ENCODE results near the gene MRPL49. TPM values are rescaled to one million over a fixed set of nuclear protein-coding genes. Genes with fewer than 3 reads are reported as not detected.

MRPL49 gene
- total and polyA plus RNA-seq, 2 of the 8 experiments (the other 6 are each of a cell fraction or from before 2014, with no cell fraction given), result 54.0 to 84.8 TPM

DNA sequence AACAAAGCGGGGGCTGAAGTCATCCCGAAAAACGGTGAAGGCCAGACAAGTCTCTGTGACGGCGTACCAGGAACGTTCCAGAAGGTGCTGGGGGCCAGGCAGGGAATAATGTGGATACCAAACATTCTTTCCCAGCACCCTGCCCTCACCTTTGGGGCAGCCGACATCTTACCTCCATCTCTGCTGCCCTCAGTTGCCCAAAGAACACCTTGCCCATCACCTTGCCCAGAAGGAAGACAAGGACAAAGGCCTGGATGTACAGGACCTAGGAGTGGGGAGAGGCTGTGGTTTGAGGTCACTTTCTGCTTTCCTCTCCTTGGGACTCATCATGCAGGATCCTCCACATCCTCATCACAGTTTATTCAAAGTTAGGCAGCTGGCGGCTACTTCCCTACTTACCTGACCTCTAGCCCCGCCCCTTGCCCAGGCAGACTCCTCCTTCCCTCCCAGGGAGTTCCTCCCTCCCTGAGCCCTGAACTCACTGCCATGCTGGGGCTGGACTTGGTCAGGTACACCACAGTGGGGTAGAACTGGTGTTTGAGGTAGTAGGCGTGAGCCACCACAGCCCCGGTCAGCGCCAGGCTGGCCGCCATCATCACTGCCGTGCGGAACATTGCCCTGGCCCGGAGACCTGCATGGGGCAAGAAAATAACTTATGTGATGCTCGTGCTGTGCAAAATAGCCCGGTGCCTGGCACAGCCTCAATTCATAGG is 11.0 kb downstream of the MRPL49 start:
- H3K9ac ChIP-seq (replicated peaks in 1 of 4; ENCODE audit: extremely low read depth in 1 of 4, low read depth in 3 of 4, low read length in 3 of 4), result peak overlapping the region in 3 of 4 experiments; percentile 10 to 98 (median 44); a peak in 3 of 7 replicates
- H3K79me2 ChIP-seq (ENCODE audit: control insufficient read depth in 1 of 2, insufficient read depth in 2 of 2, low read length in 2 of 2), result peaks cover 0 to 15% of the 10 kb centered on the region in 2 experiments; a peak in 1 of 4 replicates
- no peak overlapping the region for H3K4ac ChIP-seq (replicated peaks; ENCODE audit: insufficient read length, low read depth, low read length)
- POLR2A ChIA-PET (ENCODE audit: partially characterized antibody), result interaction anchor here (1.0 to 15.8 kb wide), 4 partner anchors 17 to 197 kb away, joined by 3 to 305 read pairs (median 12); partner anchors contain the start of genes FAU, GPHA2, MRPL49 and SPDYC
- peaks cover 3% of the 10 kb centered on the region; the same call in 1 of the 2 replicates for H3K79me1 ChIP-seq (ENCODE audit: low read depth, low read length)
- peaks cover 0 to 14% of the 10 kb centered on the region in 2 experiments for H4K20me1 ChIP-seq (replicated peaks in 1 of 2; ENCODE audit: control insufficient read depth in 1 of 2, insufficient read depth in 2 of 2, low read length in 2 of 2)
- no peak overlapping the region; the same call in 1 of the 2 replicates for H2BK15ac ChIP-seq (ENCODE audit: low read length)
- no peak overlapping the region for H2AK5ac ChIP-seq (ENCODE audit: low read depth, low read length)
- no peak for FAIRE-seq
- no peaks in the 10 kb centered on the region for H3K9me3 ChIP-seq (ENCODE audit: insufficient read depth in 2 of 2, low read depth in 1 of 2, low read length in 1 of 2)
- peak overlapping the region; percentile 23; the same call in 1 of the 2 replicates for H2BK12ac ChIP-seq (ENCODE audit: low read depth, low read length)
- H4K91ac ChIP-seq (replicated peaks; ENCODE audit: insufficient read length, low read length), result no peak overlapping the region
- no peak overlapping the region for H3K23ac ChIP-seq (ENCODE audit: insufficient read length)
- no peaks in the 10 kb centered on the region for H3K27me3 ChIP-seq (replicated peaks in 1 of 4; ENCODE audit: control insufficient read depth in 3 of 4, extremely low read depth in 1 of 4, insufficient read depth in 3 of 4, low read length in 3 of 4)
- H2BK120ac ChIP-seq (replicated peaks; ENCODE audit: low read depth, low read length), result no peak overlapping the region
- no peak overlapping the region for H4K8ac ChIP-seq (ENCODE audit: extremely low read depth, insufficient read depth, low read length)
- H3K4me2 ChIP-seq (ENCODE audit: insufficient read depth in 1 of 2, low read depth in 2 of 2, low read length in 2 of 2), result peak overlapping the region; percentile 77 to 91
- peaks cover 11 to 30% (median 28%) of the 10 kb centered on the region in 4 experiments; a peak in 7 of 8 replicates for H3K36me3 ChIP-seq (ENCODE audit: control insufficient read depth in 2 of 4, insufficient read depth in 4 of 4, low read length in 3 of 4)
- peak overlapping the region; percentile 100; the same call in 1 of the 2 replicates for H2BK5ac ChIP-seq (ENCODE audit: low read depth, low read length)
- no peak overlapping the region for H4K5ac ChIP-seq (ENCODE audit: insufficient read length, low read depth, low read length)
- peaks cover 14% of the 10 kb centered on the region for H3K23me2 ChIP-seq (ENCODE audit: low read depth, low read length)
- CTCF ChIA-PET (ENCODE audit: partially characterized antibody), result interaction anchor here (0.9 to 2.9 kb wide), 3 partner anchors 22 to 183 kb away, joined by 3 to 13 read pairs (median 3); partner anchors contain the start of gene TM7SF2
- no peak overlapping the region for H2AFZ ChIP-seq (ENCODE audit: low read length)
- H3K18ac ChIP-seq (ENCODE audit: extremely low read depth, low read length), result no peak overlapping the region
- no peak overlapping the region for H3K14ac ChIP-seq (ENCODE audit: insufficient read length)
- peak in 1 of 2 experiments; percentile 75 for DNase-seq (ENCODE audit: low read depth in 1 of 2, low spot score in 2 of 2)
- 61% methylated on average over 18 of the region's 18 CpGs; no CpG with 5 or more reads in 1 of the 2 experiments for WGBS, 2 experiments (ENCODE audit: extremely low coverage in 1 of 2, insufficient coverage in 1 of 2, insufficient read length in 1 of 2, insufficient replicate concordance in 2 of 2, low coverage in 1 of 2, low lambda C conversion rate in 2 of 2, missing lambda C conversion rate in 1 of 2)
- H3K4me3 ChIP-seq (ENCODE audit: extremely low read depth in 1 of 4, insufficient read depth in 2 of 4, low read depth in 3 of 4, low read length in 4 of 4), result peak overlapping the region; percentile 84 to 94 (median 88)
- no peak overlapping the region for H3K56ac ChIP-seq (replicated peaks; ENCODE audit: insufficient read length, low read depth, low read length)
- no peak overlapping the region for H2BK20ac ChIP-seq (ENCODE audit: low read length)
- peaks cover 0 to 13% (median 7%) of the 10 kb centered on the region in 4 experiments; a peak in 6 of 7 replicates for H3K4me1 ChIP-seq (replicated peaks in 1 of 4; ENCODE audit: control insufficient read depth in 3 of 4, insufficient read depth in 4 of 4, low read length in 3 of 4)
- H3K27ac ChIP-seq (ENCODE audit: low read depth, low read length), result peak overlapping the region; percentile 10; the same call in 1 of the 2 replicates
- 0 out of 2 replicates have a peak, but pooled peaks have one; percentile 36 for TF ChIP-seq SP4 (IDR thresholded peaks at IDR 0.05; ENCODE audit: low read length)
- TF ChIP-seq CHD2 (IDR thresholded peaks at IDR 0.05; ENCODE audit: low read length), result no peak
- TF ChIP-seq, protein P1, sequence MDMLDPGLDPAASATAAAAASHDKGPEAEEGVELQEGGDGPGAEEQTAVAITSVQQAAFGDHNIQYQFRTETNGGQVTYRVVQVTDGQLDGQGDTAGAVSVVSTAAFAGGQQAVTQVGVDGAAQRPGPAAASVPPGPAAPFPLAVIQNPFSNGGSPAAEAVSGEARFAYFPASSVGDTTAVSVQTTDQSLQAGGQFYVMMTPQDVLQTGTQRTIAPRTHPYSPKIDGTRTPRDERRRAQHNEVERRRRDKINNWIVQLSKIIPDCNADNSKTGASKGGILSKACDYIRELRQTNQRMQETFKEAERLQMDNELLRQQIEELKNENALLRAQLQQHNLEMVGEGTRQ (IDR thresholded peaks at IDR 0.05; ENCODE audit: low read length), result no peak
- no peak for TF ChIP-seq RAD21 (IDR thresholded peaks at IDR 0.05 in 1 of 2, conservative IDR thresholded peaks at IDR 0.05 in 1 of 2; ENCODE audit: low read depth in 2 of 2, low read length in 2 of 2)
- TF ChIP-seq BACH1 (IDR thresholded peaks at IDR 0.05; ENCODE audit: low read length), result no peak
- 0 out of 4 replicates have a peak, but pooled peaks of 1 of the 2 experiments have one; percentile 32 for TF ChIP-seq SIN3A (conservative IDR thresholded peaks at IDR 0.05 in 1 of 2, IDR thresholded peaks at IDR 0.05 in 1 of 2; ENCODE audit: low read depth in 1 of 2, low read length in 2 of 2)
- TF ChIP-seq KDM4A (IDR thresholded peaks at IDR 0.05; ENCODE audit: low read depth, low read length, severe bottlenecking), result no peak

Data from H1 (cell line).